ENCODE measurements around the gene C1QTNF2.
"Not testable (repeated sequence)": the region's sequence is repeated elsewhere in the genome, so short reads cannot be mapped to it uniquely, and the experiment has no call there.

The C1QTNF2 gene

DNA sequence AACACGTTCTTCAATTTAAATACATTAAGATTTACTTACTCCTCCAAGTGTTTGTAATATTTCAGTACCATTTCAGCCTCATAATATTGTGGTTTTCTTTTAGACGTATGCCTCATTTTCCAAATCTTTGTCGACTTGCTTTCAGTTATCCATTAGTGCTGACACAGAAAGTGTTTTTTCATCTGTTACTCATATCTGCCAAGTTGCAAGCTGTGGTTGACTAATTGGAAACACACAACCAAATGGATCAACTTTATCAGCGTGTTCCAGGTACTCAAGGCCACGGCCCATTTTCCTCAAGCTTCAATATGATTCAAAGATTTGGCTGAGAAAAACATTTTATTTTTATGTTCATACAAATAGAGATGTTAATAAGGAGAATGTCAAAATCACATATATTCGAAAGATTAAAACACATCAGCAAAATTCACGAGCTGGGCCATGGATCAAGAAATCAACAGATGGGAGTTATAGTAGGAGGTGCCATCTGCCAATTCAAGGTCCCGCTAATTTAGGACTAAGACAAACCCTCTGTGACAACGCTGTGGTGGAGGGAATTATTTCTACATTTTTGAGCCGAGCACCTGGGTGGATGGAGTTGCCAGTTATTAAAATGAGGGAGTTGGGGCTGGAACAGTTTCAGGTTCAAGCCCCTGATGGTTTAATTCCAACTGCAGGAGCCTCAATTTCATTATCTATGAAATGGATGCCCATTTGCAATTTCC, 30.9 kb downstream of the C1QTNF2 start:
- DNase-seq: no peak

DNA sequence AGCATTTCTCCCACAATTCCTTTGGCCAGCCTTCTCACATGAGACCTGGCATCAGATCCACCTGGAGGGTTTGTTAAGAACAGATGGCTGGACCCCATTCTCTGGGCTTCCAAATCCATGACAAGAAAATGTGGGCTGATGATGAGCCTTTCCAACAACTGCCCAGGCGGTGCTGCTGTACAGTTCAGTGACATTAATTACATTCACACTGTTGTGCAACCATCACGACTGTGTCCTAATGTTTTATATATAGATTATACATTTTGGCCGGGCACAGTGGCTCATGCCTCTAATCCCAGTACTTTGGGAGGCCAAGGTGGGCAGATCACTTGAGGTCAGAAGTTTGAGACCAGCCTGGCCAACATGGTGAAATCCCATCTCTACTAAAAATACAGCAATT, 35.7 kb downstream of the C1QTNF2 start:
- not testable (repeated sequence) for DNase-seq

DNA sequence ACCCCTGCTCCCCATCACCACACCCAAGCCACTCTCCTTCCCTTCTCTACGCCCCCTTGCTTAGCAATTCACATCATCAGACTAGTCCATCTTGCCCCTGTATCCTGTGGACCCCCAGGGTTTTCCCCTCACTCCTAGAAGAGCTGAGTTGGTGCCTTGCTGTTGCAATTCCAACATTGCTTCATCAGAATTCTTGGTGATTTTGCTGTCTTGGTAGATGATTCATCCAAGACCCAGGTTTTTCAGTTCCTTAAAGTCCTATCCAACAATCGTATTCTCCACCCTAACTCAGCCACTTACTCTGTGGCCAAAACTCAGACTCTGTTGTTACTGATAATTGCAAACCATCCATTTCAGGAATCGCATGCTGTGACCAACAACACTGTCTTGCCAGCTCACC, 36.7 kb downstream of the C1QTNF2 start:
- no peak for DNase-seq

DNA sequence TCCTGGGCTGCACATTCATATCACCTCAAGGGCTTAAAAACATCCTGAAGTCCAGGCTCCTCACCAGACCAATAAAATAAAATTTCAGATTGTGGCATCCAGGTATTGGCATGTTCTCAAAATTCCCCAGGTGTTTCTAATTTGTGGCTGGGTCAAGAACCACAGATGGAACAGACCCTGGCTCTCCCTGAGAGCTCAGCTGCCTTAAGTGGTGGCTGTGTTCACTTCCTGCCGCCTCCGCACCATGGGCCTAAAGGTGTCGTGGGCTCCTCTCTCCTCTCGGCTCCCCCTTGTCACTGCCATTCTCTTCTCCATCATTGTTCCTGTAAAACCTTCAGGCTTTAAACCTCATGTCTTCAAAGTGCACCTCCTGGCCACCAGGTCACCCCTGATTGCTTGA, 40.2 kb downstream of the C1QTNF2 start:
- DNase-seq: no peak

DNA sequence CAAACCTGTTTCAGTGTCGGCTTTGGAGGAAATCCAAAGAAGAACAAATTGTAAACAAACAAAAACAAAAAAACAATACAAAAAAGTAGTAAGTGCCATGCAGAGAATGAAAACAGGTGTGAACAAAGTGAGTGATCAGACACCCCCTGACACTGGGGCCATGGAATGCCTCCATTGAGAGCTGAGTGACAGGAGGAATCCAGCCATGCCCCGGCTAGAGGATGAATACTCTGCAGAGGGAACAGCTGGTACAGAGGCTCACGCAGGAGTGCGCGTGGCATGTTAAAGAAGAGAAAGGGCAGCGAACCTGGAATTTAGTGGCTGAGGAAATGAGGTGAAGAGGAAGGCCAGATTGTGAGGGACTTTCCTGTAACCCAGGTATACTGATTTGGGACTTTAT, 42.6 kb downstream of the C1QTNF2 start:
- no peak for DNase-seq

DNA sequence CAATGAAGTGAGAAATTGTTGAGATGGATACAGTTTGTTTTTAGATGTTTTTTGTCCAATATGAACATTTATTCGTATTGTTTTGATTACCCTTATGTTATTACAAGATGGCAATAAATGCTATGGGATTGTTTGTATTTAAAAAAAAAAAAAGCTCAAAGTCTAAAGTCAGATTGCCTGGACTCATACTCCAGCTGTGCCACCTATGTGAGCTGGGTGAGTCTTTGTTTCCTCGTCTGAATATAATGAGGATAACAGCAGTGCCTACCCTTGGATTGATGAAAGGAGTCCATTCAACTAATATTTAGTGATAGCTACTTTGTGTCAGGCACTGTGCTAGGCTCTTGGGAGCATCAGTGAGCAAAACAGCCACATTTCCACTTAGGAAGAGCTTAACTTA, 43.4 kb downstream of the C1QTNF2 start:
- no peak for DNase-seq

DNA sequence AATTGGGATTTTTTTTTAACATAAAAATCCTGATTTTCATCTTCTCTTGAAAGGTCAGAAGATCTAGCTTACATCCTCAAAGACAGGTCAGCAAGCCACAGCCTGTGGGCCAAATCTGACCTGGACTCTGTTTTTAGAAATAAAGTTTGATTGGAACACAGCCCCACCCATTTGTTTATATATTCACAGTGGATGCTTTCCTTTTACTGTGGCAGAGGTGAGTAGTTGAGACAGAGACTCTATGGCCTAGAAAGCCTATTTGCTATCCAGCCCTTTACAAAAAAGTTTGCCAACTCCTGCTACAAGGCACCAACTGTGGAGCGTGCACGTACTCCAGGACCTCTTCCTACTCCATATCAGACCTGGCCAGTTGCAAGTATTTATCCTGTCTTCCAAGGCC, 44.7 kb downstream of the C1QTNF2 start:
- no peak for DNase-seq

DNA sequence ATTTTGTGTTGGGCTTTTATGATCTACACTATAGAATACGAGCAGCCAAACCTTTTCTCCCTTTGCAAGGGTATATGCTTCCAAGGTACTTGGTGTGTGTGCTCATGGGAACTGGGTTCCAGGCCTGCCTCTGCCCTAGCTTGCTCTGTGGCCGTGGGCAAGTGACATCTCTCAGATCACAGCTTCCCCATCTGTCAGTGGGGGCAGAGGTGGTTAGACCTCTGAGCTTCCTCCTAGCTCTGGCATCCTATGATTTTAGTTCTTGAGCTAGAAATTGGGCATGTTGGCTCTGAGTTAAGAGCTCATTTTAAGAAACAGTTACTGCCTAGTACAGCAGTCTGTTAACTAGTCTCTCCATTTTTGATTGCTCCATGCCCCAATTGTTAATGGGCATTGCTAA, 45.5 kb downstream of the C1QTNF2 start:
- DNase-seq: no peak

DNA sequence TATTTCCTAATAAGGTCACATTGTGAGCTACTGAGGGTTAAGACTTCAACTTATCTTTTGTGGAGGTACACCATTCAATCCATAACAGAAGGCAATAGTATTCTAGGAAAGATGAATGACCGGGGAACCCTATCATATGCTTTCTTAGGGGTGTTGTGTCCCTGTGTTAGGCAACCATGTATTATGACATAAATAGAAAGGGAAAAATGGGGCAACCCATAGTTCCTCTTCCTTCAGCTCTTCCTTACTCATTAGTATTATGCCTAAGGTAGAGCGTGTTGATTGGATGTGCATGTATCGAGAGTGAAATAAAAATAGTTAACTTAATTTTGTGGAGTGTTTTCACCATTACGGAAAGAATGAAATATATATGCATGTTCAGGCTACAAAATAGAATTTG, 52.0 kb downstream of the C1QTNF2 start:
- DNase-seq: no peak

DNA sequence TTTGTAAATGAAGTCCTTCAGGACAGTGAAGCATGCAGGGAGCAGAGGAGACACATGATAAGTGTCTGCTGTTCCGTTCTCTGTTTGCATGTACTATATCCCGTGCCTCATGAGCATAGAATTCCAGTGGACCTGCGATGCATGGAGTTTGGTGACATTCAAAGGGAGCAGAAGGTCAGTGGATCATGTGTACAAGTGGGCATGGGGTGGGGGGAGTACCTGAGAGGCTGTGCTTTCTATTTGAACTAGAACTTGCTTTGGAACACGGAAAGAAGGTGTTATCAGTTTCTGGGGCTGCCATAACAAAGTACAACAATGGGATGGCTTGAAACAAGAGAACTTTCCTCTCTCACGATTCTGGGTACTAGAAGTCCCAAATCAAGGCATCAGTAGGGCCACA, 53.0 kb downstream of the C1QTNF2 start:
- DNase-seq: no peak

DNA sequence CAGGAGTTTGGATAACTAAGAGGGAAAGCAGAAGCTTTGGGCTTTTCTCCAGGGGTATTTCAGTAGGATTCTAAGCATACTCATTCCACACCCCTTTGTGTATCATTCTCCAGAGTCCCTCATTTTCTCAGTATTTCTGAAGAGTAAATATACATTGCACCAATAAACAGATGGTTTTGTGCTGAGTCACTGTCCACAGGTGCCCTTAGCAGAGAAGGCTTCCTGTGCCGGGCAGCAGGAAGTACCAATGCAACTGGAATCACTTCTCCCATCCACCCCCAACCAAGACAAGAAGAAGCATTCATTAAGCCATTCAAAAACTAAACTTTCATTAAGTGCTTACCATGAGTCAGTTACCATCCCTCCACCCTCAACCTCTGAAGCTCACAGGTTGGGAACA, 54.5 kb downstream of the C1QTNF2 start:
- DNase-seq: peak; percentile 67

DNA sequence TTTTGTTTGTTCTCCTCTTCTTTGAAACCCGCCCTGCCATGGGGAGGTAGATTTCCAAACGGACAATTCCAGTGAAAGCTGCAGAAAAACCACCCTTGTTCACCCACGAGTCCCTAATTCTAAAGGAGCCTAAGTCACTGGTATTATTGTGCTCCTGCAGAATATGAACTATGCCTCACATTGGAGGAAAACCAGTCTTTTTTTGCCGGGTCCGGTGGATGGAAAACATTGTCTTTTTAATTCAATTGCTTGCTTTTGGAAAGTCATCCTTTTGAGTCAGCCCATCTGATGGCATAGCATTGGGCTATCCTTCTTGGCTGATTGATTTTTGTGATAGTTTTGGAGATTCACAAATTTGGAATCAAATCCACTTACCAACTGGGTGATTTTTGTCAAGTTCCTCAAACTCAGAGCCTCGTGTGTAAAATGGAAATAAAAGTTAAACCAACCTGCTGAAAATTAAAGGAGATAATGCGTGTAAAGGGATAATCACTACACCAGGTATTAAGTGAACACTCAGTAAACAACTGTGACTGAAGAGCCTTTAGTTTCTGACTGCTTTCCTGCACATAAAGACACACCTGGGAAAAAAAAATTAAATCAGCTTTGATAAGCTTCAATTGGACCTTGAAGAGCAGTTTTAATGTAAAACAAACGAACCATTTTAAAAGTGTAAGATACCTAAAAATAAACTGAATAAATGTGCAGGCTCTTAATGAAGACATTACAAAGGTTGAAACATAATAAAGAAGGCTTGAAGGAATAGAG, 57.3 kb downstream of the C1QTNF2 start:
- DNase-seq: no peak

DNA sequence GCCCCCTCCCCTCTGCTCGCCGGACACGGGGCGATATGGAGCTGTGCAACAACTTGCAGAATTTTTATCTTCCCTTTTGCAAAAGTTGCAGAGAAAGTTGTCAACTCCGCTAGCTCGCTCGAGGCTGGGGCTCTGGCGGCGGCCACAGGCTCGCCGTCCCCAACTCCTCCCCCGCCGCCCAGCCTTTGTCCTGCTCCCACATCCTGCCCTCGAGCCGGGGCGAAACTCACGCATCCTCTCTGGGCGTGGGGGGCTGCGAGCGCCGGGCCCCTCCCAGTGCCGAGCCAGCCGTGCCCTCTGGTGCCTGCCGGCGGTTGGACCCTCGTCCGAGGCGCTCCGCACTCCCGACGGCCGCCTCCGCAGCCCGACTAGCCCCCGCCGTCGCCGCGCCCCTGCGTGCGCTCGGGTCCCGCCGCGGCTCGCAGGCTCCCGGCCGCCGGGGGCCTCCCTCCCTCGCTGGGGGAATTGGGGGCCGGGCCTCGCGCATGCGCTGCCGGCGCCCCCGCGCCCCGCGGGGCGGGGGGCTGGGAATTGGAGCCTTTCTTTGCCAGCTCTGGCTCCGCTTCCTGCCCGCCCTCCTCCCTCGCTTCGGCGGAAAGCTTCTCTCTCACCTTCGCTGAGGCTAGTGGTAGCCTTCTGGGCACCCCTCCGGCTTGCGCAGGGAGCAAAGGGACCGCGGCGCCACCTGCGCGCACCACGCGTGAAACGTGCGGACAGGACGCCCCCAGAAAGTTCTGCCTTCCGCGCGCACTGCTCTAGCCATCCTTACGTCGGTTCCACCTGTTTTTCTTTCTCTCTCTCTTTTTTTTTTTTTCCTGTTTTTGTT, 58.1 kb downstream of the C1QTNF2 start, which contains the start of gene CCNJL:
Gene CCNJL, minus strand, starts transcription at position 431 of the 826 bp plus-strand sequence. CDS start 641 bp downstream, outside the sequence.
- peak; percentile 73 for DNase-seq

DNA sequence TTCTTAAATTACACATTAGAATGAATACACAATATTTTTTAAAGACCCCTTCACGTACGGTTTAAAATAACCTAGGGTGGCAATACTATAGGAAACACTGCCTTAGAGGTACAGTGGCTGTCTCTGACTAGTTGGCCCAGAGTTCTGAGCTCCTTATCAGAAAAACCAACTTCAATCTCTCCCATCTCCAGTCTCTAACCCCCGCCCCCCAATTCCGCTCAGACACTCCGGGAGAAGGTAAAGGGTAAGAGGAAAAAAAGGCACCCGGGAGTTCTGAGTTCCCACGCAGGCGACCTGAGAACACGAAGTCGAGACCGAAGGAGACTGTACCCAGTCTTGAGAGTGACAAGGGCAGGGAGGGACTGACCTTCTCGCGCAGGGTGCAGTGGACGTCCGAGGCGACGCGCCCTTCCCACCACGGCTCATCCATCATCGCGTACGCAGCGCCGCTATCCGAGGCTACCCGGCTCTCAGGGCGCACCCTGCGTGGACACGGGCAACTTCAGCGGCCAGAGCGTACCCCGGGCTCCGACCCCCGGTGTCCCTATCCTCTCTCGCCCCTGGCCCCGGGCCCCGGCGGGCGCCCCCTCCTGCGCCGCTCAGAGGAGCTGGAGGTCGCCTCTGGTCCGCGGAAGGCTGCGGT, 58.8 kb downstream of the C1QTNF2 start:
- DNase-seq: no peak

DNA sequence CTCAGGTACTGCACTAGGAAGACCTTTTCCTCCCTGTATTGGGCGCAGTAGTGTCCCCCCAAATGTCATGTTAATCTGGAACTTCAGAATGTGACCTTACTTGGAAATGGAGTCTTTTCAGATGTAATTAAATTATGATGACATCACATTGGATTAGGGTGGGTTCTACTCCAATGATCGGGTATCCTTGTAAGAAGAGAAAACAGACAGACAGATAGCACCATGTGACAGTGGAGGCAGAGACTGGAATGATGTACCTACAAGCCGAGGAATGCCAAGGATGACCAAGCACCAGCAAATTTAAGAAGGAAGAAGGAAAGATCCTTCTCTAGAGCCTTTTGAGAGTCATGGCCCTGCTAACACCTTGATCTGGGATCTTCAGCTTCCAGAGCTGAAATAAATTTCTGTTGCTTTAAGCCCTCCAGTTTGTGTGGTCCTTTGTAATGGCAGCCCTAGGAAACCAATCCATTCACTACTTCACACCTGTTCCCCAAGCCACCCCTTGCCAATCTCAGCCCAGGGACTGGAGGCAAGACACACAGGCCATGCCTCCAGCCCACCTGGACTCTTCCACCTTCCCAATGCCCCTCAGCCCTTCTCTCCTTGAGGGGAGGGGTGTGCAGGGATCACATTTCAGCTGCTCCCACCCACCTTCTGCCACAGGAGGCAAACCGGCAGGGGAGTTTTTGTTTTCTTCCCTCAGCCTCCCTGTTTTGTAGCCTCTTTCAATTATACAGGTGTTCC, 59.7 kb downstream of the C1QTNF2 start:
- DNase-seq: no peak

DNA sequence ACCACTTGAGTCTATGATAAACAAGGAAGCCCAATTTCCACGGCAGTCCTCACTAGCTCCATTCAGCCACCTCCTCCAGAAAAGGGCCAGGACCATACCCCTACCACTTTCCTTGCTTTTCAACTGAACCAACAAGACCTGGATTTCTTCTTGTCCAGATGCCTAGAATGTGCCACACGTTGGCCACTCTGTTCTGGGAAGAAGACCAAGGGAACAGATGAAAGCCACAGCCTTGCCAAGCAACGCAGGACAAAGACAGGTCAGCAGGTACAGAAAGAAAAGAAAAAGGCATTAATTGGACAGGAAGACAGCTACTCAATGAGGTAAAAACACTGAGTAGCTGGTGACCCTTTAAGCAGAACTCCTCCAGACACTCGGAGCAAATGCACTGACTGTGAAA, 60.3 kb downstream of the C1QTNF2 start:
- peak; percentile 25 for DNase-seq

DNA sequence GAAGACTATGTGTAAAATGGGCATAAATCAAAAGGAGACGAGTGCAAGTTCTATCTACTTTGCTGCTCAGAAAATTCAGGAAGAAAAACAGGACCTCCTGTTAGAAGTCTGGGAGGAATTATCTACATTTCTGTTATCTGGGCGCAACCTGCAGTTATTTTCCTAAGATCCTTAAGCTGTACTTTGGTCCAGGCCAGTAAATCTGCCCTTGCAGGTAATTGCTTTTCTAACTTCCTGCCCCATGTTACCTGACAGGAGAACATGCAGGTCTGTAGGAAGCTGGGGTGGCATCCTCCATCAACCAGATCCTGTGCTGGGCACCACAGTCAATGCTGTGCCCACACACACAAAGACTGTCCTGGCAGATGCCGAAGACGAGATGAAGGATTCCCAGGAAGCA, 63.7 kb downstream of the C1QTNF2 start:
- DNase-seq: no peak

DNA sequence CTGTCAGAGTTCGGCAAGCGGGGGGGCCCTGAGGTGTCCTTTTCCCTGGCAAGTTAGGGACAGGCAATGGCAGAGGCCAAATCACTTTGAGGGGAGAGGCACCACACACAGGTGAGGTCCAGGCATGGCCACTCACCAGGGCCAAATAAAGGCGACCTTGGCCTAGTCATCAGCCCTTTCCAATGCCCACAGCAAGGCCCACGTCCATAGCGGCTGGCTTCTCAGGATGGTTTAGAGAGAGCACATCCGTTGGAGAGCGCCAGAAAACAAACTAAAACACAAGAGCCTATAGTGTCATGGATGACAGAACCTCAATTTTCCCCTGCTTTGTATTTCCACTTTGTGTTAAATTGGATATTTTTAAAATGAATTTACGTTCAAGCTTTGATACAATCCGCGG, 65.1 kb downstream of the C1QTNF2 start:
- no peak for DNase-seq

DNA sequence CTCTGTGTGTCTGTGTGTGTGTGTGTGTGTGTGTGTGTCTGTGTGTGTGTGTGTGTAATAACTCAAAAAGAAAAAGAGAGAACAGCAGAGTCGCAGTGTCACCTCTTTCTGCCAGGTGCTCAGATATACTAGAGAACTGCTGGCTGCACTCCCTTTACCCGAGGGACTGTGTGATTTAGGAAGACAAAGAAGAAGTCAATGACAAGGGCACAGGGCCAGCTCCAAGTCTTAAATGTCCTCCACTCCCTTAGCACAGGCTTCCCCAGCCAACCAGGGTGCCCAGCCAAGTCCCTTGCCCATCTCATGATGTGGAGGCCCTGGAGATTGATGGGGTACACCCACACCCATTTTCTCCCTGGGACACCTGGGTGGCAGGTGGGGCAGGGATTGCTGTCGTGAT, 66.7 kb downstream of the C1QTNF2 start:
- DNase-seq: peak; percentile 22

DNA sequence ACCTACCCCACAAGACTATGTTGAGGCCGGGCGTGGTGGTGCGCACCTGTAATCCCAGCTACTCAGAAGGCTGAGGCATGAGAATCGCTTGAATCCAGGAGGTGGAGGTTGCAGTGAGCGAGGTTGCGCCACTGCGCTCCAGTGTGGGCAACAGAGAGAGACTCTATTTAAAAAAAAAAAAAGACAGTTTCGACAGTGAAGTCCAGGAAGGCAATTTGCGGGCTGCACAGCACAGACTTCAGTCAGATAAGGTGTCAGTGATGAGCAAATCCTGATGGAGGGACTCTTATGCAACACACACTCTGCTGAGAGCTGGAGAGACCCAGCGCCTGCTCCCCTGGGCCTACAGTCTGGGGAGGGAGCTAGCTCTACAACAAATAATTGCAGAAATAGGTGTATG, 72.2 kb downstream of the C1QTNF2 start:
- DNase-seq: no peak

DNA sequence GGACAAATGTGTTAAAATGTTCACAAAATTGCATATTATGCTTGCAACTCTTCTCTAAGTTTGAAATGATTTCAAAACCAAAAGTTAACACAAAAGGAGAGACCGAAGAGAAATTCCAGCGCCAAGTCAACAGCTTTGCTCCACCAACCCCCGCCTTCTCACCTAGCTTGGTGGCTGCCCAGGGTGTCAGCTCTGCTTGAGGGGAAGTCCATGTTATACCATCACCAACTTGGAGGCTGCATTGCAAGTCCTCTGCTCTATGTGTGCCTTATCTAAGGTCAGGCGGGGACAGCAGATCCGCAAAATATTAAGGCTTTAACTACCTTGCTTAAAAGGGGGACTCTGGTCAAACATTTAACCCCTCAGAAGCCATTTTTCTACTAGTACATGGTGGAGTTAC, 72.7 kb downstream of the C1QTNF2 start:
- no peak for DNase-seq
